ENCODE results near the gene ITGAD.
"Not testable (repeated sequence)": the region's sequence is repeated elsewhere in the genome, so short reads cannot be mapped to it uniquely, and the experiment has no call there.

DNA sequence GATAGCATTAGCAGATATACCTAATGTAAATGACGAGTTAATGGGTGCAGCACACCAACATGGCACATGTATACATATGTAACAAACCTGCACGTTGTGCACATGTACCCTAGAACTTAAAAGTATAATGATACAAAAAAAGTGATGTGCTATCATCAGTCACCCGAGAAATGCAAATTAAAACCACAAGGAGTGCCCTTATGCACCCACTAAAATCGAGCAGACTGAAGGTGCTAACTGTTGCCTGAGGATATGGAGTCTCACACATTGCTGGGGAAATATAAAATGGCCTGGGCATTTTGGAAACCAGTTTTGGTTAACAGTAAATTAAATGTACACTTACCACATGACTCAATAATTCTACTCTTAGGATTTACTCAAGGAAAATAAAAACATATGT is 45.9 kb downstream of the ITGAD start:
- TF ChIP-seq POLR2A, POLR2AphosphoS5 (IDR thresholded peaks at IDR 0.05; ENCODE audit: low read depth, low read length): not testable (repeated sequence)

Measured in GM12892 (cell line).